Testis (tissue), 3 donors: ENCODE measurements around the gene LCLAT1. TPM values are rescaled to one million over a fixed set of nuclear protein-coding genes. Genes with fewer than 3 reads are reported as not detected.
"Not testable (repeated sequence)": the region's sequence is repeated elsewhere in the genome, so short reads cannot be mapped to it uniquely, and the experiment has no call there.

Experiments used
- DNase-seq: peaks from one replicate; pipeline ENCODE4 v3.0.0-alpha.2; 2019
- H3K27ac ChIP-seq, 2 donors: fragments of 200-600 bp; sonication (generic); one replicate each; pipeline ENCODE4 v1.5.1; 2019
- H3K27me3 ChIP-seq: fragments of 200-600 bp; sonication (generic); one replicate; pipeline ENCODE4 v1.5.1; 2019
- H3K36me3 ChIP-seq: fragments of 200-600 bp; sonication (generic); one replicate; pipeline ENCODE4 v1.5.1; 2017; ENCODE audit warnings: low read depth; ENCODE audit errors: missing control alignments
- H3K4me1 ChIP-seq: fragments of 200-600 bp; sonication (generic); one replicate; pipeline ENCODE4 v1.5.1; 2019
- H3K4me3 ChIP-seq, 2 donors: fragments of 200-600 bp; sonication (generic); one replicate each; pipeline ENCODE4 v1.5.1; 2017 to 2019
- H3K9me3 ChIP-seq: fragments of 200-600 bp; sonication (generic); one replicate; pipeline ENCODE4 v1.5.1; 2017
- CTCF ChIP-seq, 3 experiments: fragments of 450-650 bp in 2 of 3; fragments of 200-600 bp in 1 of 3; sonication (generic) in 1 of 3; IDR thresholded peaks; one replicate each; pipeline ENCODE4 v1.5.1; 2016 to 2019; ENCODE audit warnings: antibody characterized with exemption in 3 of 3, mild to moderate bottlenecking in 2 of 3, moderate library complexity in 1 of 3
- POLR2A ChIP-seq: fragments of 450-650 bp; IDR thresholded peaks from one replicate; pipeline ENCODE4 v1.6.1; 2017; ENCODE audit warnings: antibody characterized with exemption, mild to moderate bottlenecking, moderate library complexity
- WGBS, 2 donors: methylation state at CpG; one replicate each; pipeline ENCODE4 v1.1.5; 2018; 5-methylcytosine and 5-hydroxymethylcytosine counted together
- intact Hi-C: fragments of 100-400 bp; cut with DNase I; formaldehyde crosslinking; loops from one replicate; pipeline ENCODE4 v1.15.1; 2023; ENCODE audit warnings: low total_unique reads
- polyA plus RNA-seq: library from polyadenylated mRNA; stranded (reverse); fragments of 350-450 nt; fragmentation: Illumina TruSeq; extraction: RNeasy Lipid Tissue Mini Kit (QIAGEN cat#74804); gene quantifications from one replicate; pipeline ENCODE4 v1.2.3, GENCODE V29; 2014; ENCODE audit warnings: low read depth, low replicate concordance; ENCODE audit not compliant: insufficient read depth
- total RNA-seq, 2 donors: library from RNA; depleted of rRNA; stranded (reverse); fragments of >200 nt; gene quantifications; one replicate each; pipeline ENCODE4 v1.2.3, GENCODE V29; 2016

Gene LCLAT1
- total and polyA plus RNA-seq, 3 donors from 2014 or later = 11.1 to 39.4 (median 34.9) TPM

GRCh38 chr2:30631051-30631671, 184.1 kb downstream of the LCLAT1 start:
- no peaks in the 10 kb centered on the region for H3K9me3 ChIP-seq
- WGBS, 2 donors = 61 to 75% methylated on average over 1 of the region's 1 CpG
- H3K27ac ChIP-seq = no peak overlapping the region
- H3K4me3 ChIP-seq = no peak overlapping the region
- DNase-seq = no peak
- H3K27me3 ChIP-seq = no peaks in the 10 kb centered on the region
- H3K4me1 ChIP-seq = no peaks in the 10 kb centered on the region
- no peaks in the 10 kb centered on the region for H3K36me3 ChIP-seq
- no peak for TF ChIP-seq CTCF (IDR thresholded peaks at IDR 0.05)
- TF ChIP-seq POLR2A = no peak
- intact Hi-C loops = no loop called here

- no peaks in the 10 kb centered on the region for H3K27me3 ChIP-seq
- intact Hi-C loops = no loop called here
- TF ChIP-seq CTCF (IDR thresholded peaks at IDR 0.05) (no peak), POLR2A (no peak)
- no peak overlapping the region for H3K27ac ChIP-seq
- H3K4me3 ChIP-seq = no peak overlapping the region
- H3K36me3 ChIP-seq = no peaks in the 10 kb centered on the region
- H3K4me1 ChIP-seq = no peaks in the 10 kb centered on the region
- DNase-seq = no peak
- H3K9me3 ChIP-seq = no peaks in the 10 kb centered on the region
- WGBS, 2 donors = 89 to 90% methylated on average over 4 of the region's 4 CpGs
Observed at GRCh38 chr2:30633039-30633438, 186.0 kb downstream of the LCLAT1 start.

GRCh38 chr2:30636311-30636710, 189.3 kb downstream of the LCLAT1 start:
- H3K9me3 ChIP-seq = no peaks in the 10 kb centered on the region
- no peaks in the 10 kb centered on the region for H3K4me1 ChIP-seq
- no peak overlapping the region for H3K4me3 ChIP-seq
- WGBS, 2 donors = 73 to 76% methylated on average over 1 of the region's 1 CpG
- no peak for DNase-seq
- H3K36me3 ChIP-seq = no peaks in the 10 kb centered on the region
- TF ChIP-seq CTCF (IDR thresholded peaks at IDR 0.05) (no peak), POLR2A (no peak)
- intact Hi-C loops = no loop called here
- H3K27ac ChIP-seq = no peak overlapping the region
- no peaks in the 10 kb centered on the region for H3K27me3 ChIP-seq

GRCh38 chr2:30639836-30640235, 192.8 kb downstream of the LCLAT1 start:
- H3K4me1 ChIP-seq = no peaks in the 10 kb centered on the region
- no peaks in the 10 kb centered on the region for H3K36me3 ChIP-seq
- TF ChIP-seq POLR2A = no peak
- TF ChIP-seq CTCF (IDR thresholded peaks at IDR 0.05) = no peak
- H3K4me3 ChIP-seq = no peak overlapping the region
- no peak overlapping the region for H3K27ac ChIP-seq
- DNase-seq = no peak
- H3K27me3 ChIP-seq = no peaks in the 10 kb centered on the region
- WGBS, 2 donors = 89 to 96% methylated on average over 5 of the region's 5 CpGs
- intact Hi-C loops = no loop called here
- H3K9me3 ChIP-seq = no peaks in the 10 kb centered on the region

- no peaks in the 10 kb centered on the region for H3K27me3 ChIP-seq
- no peak overlapping the region for H3K4me3 ChIP-seq
- TF ChIP-seq POLR2A (no peak), CTCF (IDR thresholded peaks at IDR 0.05) (no peak)
- no peak for DNase-seq
- intact Hi-C loops = no loop called here
- no peaks in the 10 kb centered on the region for H3K9me3 ChIP-seq
- H3K27ac ChIP-seq = no peak overlapping the region
- H3K4me1 ChIP-seq = no peaks in the 10 kb centered on the region
- WGBS, 2 donors = 71 to 81% methylated on average over 3 of the region's 3 CpGs
- H3K36me3 ChIP-seq = no peaks in the 10 kb centered on the region
Observed at GRCh38 chr2:30641765-30642345, 194.8 kb downstream of the LCLAT1 start.

- DNase-seq = not testable (repeated sequence)
Observed at GRCh38 chr2:30643013-30643412, 196.0 kb downstream of the LCLAT1 start.

More at GRCh38 chr2:30643013-30643412, 196.0 kb downstream of the LCLAT1 start:
- H3K36me3 ChIP-seq, H3K27ac ChIP-seq, H3K9me3 ChIP-seq, H3K4me3 ChIP-seq, H3K27me3 ChIP-seq, intact Hi-C loops, H3K4me1 ChIP-seq: not testable (repeated sequence)
- no CpG with 5 or more reads among the region's 4 CpGs for WGBS, 2 donors
